IMR-90 (cell line): ENCODE measurements around the gene ZNF497. TPM values are rescaled to one million over a fixed set of nuclear protein-coding genes. Genes with fewer than 3 reads are reported as not detected.

ENCODE experiments used
- ATAC-seq: fragments of 200-7000 bp; cut with Tn5 transposase; 2 replicates; pipeline ENCODE4 v1.9.1; 2020; ENCODE audit warnings: low read depth, mild to moderate bottlenecking, moderate library complexity
- BruUV-seq: library from RNA; stranded (reverse); fragments of 400-500 nt; replicated peaks from 2 replicates; lab custom pipeline; 2021; lab: Mats Ljungman, UMichigan
- CTCF ChIA-PET: fragments of 300-600 bp; formaldehyde crosslinking; extraction: SDS; loops from one replicate; lab custom pipeline; 2021; ENCODE audit warnings: antibody characterized with exemption; lab: Yijun Ruan, JAX
- POLR2A ChIA-PET: fragments of 300-600 bp; sonication (Branson Sonifier 250); formaldehyde crosslinking; loops from one replicate; lab custom pipeline; 2022; ENCODE audit warnings: antibody characterized with exemption; ENCODE audit not compliant: unreplicated experiment; lab: Charles Lee
- DNase-seq: peaks from one replicate; pipeline ENCODE4 v3.0.0; 2013
- H2AFZ ChIP-seq: replicated peaks from 2 replicates; pipeline ENCODE3; 2013; ENCODE audit warnings: low read length, mild to moderate bottlenecking; ENCODE audit not compliant: poor library complexity
- H2AK5ac ChIP-seq: 2 replicates; pipeline ENCODE4 v1.6.1; 2013; ENCODE audit warnings: low read depth, low read length, inconsistent platforms
- H2AK9ac ChIP-seq: replicated peaks from 2 replicates; pipeline ENCODE3; 2013; ENCODE audit warnings: mild to moderate bottlenecking, low read depth, low read length, moderate library complexity; ENCODE audit not compliant: poor library complexity
- H2BK120ac ChIP-seq: 2 replicates; pipeline ENCODE4 v1.6.1; 2013; ENCODE audit warnings: low read depth, low read length, inconsistent platforms
- H2BK15ac ChIP-seq: 3 replicates; pipeline ENCODE4 v1.6.1; 2013; ENCODE audit warnings: low read depth, low read length, inconsistent platforms
- H2BK20ac ChIP-seq: 2 replicates; pipeline ENCODE4 v1.6.1; 2013; ENCODE audit warnings: low read depth, mild to moderate bottlenecking, inconsistent platforms, low read length, moderate library complexity
- H2BK5ac ChIP-seq: 2 replicates; pipeline ENCODE4 v1.6.1; 2013; ENCODE audit warnings: mild to moderate bottlenecking, low read depth, low read length, inconsistent platforms; ENCODE audit not compliant: poor library complexity, severe bottlenecking
- H3K14ac ChIP-seq: replicated peaks from 2 replicates; pipeline ENCODE4 v1.6.1; 2013; ENCODE audit warnings: low read depth, low read length, inconsistent platforms
- H3K18ac ChIP-seq: 2 replicates; pipeline ENCODE4 v1.6.1; 2013; ENCODE audit warnings: low read depth, low read length, control low read depth
- H3K23ac ChIP-seq: 2 replicates; pipeline ENCODE4 v1.6.1; 2013; ENCODE audit warnings: low read depth, low read length, inconsistent platforms
- H3K27ac ChIP-seq: 2 replicates; pipeline ENCODE4 v1.5.1; 2013; ENCODE audit warnings: mild to moderate bottlenecking, control low read depth, low read length; ENCODE audit not compliant: insufficient read depth
- H3K27me3 ChIP-seq: 2 replicates; pipeline ENCODE4 v1.6.1; 2013; ENCODE audit warnings: low read length; ENCODE audit not compliant: control insufficient read depth, insufficient read depth
- H3K36me3 ChIP-seq: 2 replicates; pipeline ENCODE4 v1.6.1; 2013; ENCODE audit warnings: low read length, mixed read lengths; ENCODE audit not compliant: control insufficient read depth, insufficient read depth
- H3K4ac ChIP-seq: 2 replicates; pipeline ENCODE4 v1.6.1; 2013; ENCODE audit warnings: low read depth, low read length, inconsistent platforms
- H3K4me1 ChIP-seq: 2 replicates; pipeline ENCODE4 v1.6.1; 2013; ENCODE audit warnings: low read length, mixed read lengths; ENCODE audit not compliant: control insufficient read depth, insufficient read depth
- H3K4me2 ChIP-seq: 2 replicates; pipeline ENCODE4 v1.6.1; 2013; ENCODE audit warnings: low read depth, mild to moderate bottlenecking, control low read depth, low read length, moderate library complexity
- H3K4me3 ChIP-seq: 2 replicates; pipeline ENCODE4 v1.5.1; 2013; ENCODE audit warnings: low read depth, mild to moderate bottlenecking, control low read depth, low read length, moderate library complexity; ENCODE audit not compliant: insufficient read depth
- H3K56ac ChIP-seq: 2 replicates; pipeline ENCODE4 v1.6.1; 2013; ENCODE audit warnings: low read length, inconsistent platforms; ENCODE audit not compliant: insufficient read depth; ENCODE audit errors: extremely low read depth
- H3K79me1 ChIP-seq, 2 experiments: 2 replicates each; pipeline ENCODE4 v1.6.1; 2013; ENCODE audit warnings: low read length in 2 of 2, inconsistent platforms in 1 of 2, low read depth in 1 of 2
- H3K9ac ChIP-seq: 2 replicates; pipeline ENCODE4 v1.6.1; 2013; ENCODE audit warnings: low read depth, low read length, control low read depth
- H3K9me1 ChIP-seq: 2 replicates; pipeline ENCODE4 v1.6.1; 2013; ENCODE audit warnings: low read length, inconsistent platforms; ENCODE audit not compliant: insufficient read depth
- H3K9me3 ChIP-seq: 2 replicates; pipeline ENCODE4 v1.6.1; 2013; ENCODE audit warnings: low read length; ENCODE audit not compliant: control insufficient read depth, insufficient read depth
- H4K20me1 ChIP-seq: 2 replicates; pipeline ENCODE4 v1.6.1; 2013; ENCODE audit warnings: low read length, inconsistent platforms; ENCODE audit not compliant: insufficient read depth
- H4K5ac ChIP-seq: 2 replicates; pipeline ENCODE4 v1.6.1; 2013; ENCODE audit warnings: mild to moderate bottlenecking, low read depth, low read length, control low read depth
- H4K8ac ChIP-seq, 2 experiments: 2 replicates each; pipeline ENCODE4 v1.6.1; 2013; ENCODE audit warnings: low read depth in 2 of 2, low read length in 2 of 2, control low read depth in 1 of 2, inconsistent platforms in 1 of 2
- H4K91ac ChIP-seq: 2 replicates; pipeline ENCODE4 v1.6.1; 2013; ENCODE audit warnings: low read depth, low read length, inconsistent platforms; ENCODE audit not compliant: insufficient read depth
- BHLHE40 ChIP-seq: fragments of 150-350 bp; IDR thresholded peaks from 2 replicates; pipeline ENCODE4 v1.6.1; 2016; ENCODE audit warnings: mild to moderate bottlenecking, low read depth, low read length
- CEBPB ChIP-seq: IDR thresholded peaks from 2 replicates; pipeline ENCODE4 v1.6.1; 2012; ENCODE audit warnings: low read depth, low read length, improper control_type of control experiment
- FOS ChIP-seq: fragments of 150-350 bp; IDR thresholded peaks from 2 replicates; pipeline ENCODE4 v1.6.1; 2016; ENCODE audit warnings: low read depth, low read length
- MAZ ChIP-seq: IDR thresholded peaks from 2 replicates; pipeline ENCODE4 v1.6.1; 2012; ENCODE audit warnings: low read depth, mild to moderate bottlenecking, low read length, improper control_type of control experiment, moderate library complexity, borderline replicate concordance
- NFE2L2 ChIP-seq: fragments of 150-350 bp; IDR thresholded peaks from 2 replicates; pipeline ENCODE4 v1.6.1; 2016; ENCODE audit warnings: low read depth, mild to moderate bottlenecking, low read length
- POLR2A ChIP-seq: IDR thresholded peaks from 2 replicates; pipeline ENCODE4 v1.6.1; 2012; ENCODE audit warnings: mild to moderate bottlenecking, low read depth, low read length
- RAD21 ChIP-seq: IDR thresholded peaks from 2 replicates; pipeline ENCODE4 v1.6.1; 2012; ENCODE audit warnings: low read length, improper control_type of control experiment
- SMC3 ChIP-seq: fragments of 150-350 bp; IDR thresholded peaks from 2 replicates; pipeline ENCODE4 v1.6.1; 2016; ENCODE audit warnings: low read depth, mild to moderate bottlenecking, antibody characterized with exemption, low read length, moderate library complexity
- WGBS, 2 experiments: methylation state at CpG; one replicate each; pipeline versions ENCODE4 v1.1.5 to v1.1.7; 2013; ENCODE audit warnings: missing lambda C conversion rate in 2 of 2; ENCODE audit not compliant: insufficient read length in 1 of 2; ENCODE audit errors: extremely low coverage in 2 of 2; 5-methylcytosine and 5-hydroxymethylcytosine counted together
- dilution Hi-C: fragments of 300-500 bp; cut with HindIII; formaldehyde crosslinking; loops from one replicate; pipeline ENCODE4 v1.14.3; 2018; ENCODE audit warnings: low sequenced_read_pairs; ENCODE audit not compliant: unreplicated experiment
- in situ Hi-C: fragments of 300-500 bp; cut with MboI; formaldehyde crosslinking; loops from 3 replicates; pipeline ENCODE4 v1.14.3; 2019; ENCODE audit warnings: low sequenced_read_pairs, inconsistent platforms, mixed read lengths
- intact Hi-C: fragments of 100-400 bp; cut with micrococcal nuclease; formaldehyde crosslinking; loops from 2 replicates; pipeline ENCODE4 v1.10.0; 2022
- polyA plus RNA-seq, 3 experiments: library from polyadenylated mRNA; depleted of rRNA; stranded (reverse); fragments of >200 nt; gene quantifications; 2 replicates each; pipeline ENCODE4 v1.2.3, GENCODE V29; 2012; ENCODE audit warnings: low replicate concordance in 1 of 3
- total RNA-seq: library from RNA; depleted of rRNA; stranded (reverse); fragments of >200 nt; gene quantifications from 2 replicates; pipeline ENCODE4 v1.2.3, GENCODE V29; 2012

The ZNF497 gene
- total and polyA plus RNA-seq, 2 of the 4 experiments (the other 2 are of a cell fraction) = 0.18 to 0.24 TPM

- no peaks in the 10 kb centered on the region for H3K9me3 ChIP-seq
- H3K18ac ChIP-seq = no peak overlapping the region
- in situ Hi-C loops = no loop called here
- no peak overlapping the region for H2BK5ac ChIP-seq
- H2BK120ac ChIP-seq = no peak overlapping the region
- H3K4me1 ChIP-seq = no peaks in the 10 kb centered on the region
- ChIA-PET POLR2A (no interaction called here), CTCF (no interaction called here)
- peak overlapping the region; percentile 41 for H2AFZ ChIP-seq
- H3K4me3 ChIP-seq = no peak overlapping the region
- no peaks in the 10 kb centered on the region for H3K9me1 ChIP-seq
- no peak overlapping the region for H2BK15ac ChIP-seq
- BruUV-seq = no TSS peak
- ATAC-seq = no peak
- H3K79me1 ChIP-seq = peaks cover 9 to 40% of the 10 kb centered on the region in 2 experiments
- WGBS, 2 experiments = no CpG with 5 or more reads among the region's 3 CpGs
- H2AK5ac ChIP-seq = no peak overlapping the region
- H3K27me3 ChIP-seq = no peaks in the 10 kb centered on the region
- no peak overlapping the region for H3K4ac ChIP-seq
- no peak overlapping the region for H3K27ac ChIP-seq
- TF ChIP-seq POLR2A = no peak
- no peak for TF ChIP-seq CEBPB
- no peak for TF ChIP-seq BHLHE40
- TF ChIP-seq FOS = no peak
- no peak for TF ChIP-seq SMC3
- no peak for TF ChIP-seq RAD21
- TF ChIP-seq NFE2L2 = no peak
- no peak for TF ChIP-seq MAZ
- no peak for DNase-seq
- peaks cover 26% of the 10 kb centered on the region for H3K36me3 ChIP-seq
- intact Hi-C loops = no loop called here
- H3K14ac ChIP-seq = no peak overlapping the region
- no peak overlapping the region for H2BK20ac ChIP-seq
- dilution Hi-C loops = no loop called here
- H4K20me1 ChIP-seq = peaks cover 42% of the 10 kb centered on the region
- H4K8ac ChIP-seq = no peak overlapping the region
- no peak overlapping the region for H3K56ac ChIP-seq
- H3K9ac ChIP-seq = no peak overlapping the region
- no peak overlapping the region for H3K4me2 ChIP-seq
- H3K23ac ChIP-seq = no peak overlapping the region
- no peak overlapping the region for H2AK9ac ChIP-seq
- H4K91ac ChIP-seq = no peak overlapping the region
- H4K5ac ChIP-seq = no peak overlapping the region
Measured at GRCh38 chr19:58394821-58395219, 32.3 kb upstream of the ZNF497 start.
